GM18867 (cell line): ENCODE data around the gene USPL1.

Experiments used
- ATAC-seq: cut with Tn5 transposase; IDR thresholded peaks from one replicate; pipeline ENCODE4 v1.9.1; 2021; ENCODE audit warnings: mild to moderate bottlenecking, moderate library complexity; ENCODE audit not compliant: unreplicated experiment

USPL1 gene

GRCh38 chr13:30692113-30692512 lies 74.4 kb downstream of the USPL1 start:
- no peak for ATAC-seq

GRCh38 chr13:30696278-30697176 lies 78.8 kb downstream of the USPL1 start:
- ATAC-seq, result no peak

- no peak for ATAC-seq
Observed at GRCh38 chr13:30697177-30697953, 79.6 kb downstream of the USPL1 start.

- ATAC-seq, result no peak
Observed at GRCh38 chr13:30697996-30698401, 80.3 kb downstream of the USPL1 start.

GRCh38 chr13:30698488-30699005 lies 80.8 kb downstream of the USPL1 start:
- ATAC-seq, result no peak

- ATAC-seq, result no peak
Observed at GRCh38 chr13:30700364-30700763, 82.6 kb downstream of the USPL1 start.

- ATAC-seq, result no peak
Observed at GRCh38 chr13:30702006-30702405, 84.3 kb downstream of the USPL1 start.

- ATAC-seq, result no peak
Observed at GRCh38 chr13:30704596-30704995, 86.9 kb downstream of the USPL1 start.

- ATAC-seq, result no peak
Observed at GRCh38 chr13:30705680-30706079, 88.0 kb downstream of the USPL1 start.

GRCh38 chr13:30708541-30708940 lies 90.8 kb downstream of the USPL1 start:
- no peak for ATAC-seq
